Bone marrow (tissue), 2 donors: ENCODE results near the gene GABRA4.
A peak's percentile ranks its signal among the peaks of the same experiment; 100 is the strongest.

Source experiments
- DNase-seq, 2 donors: peaks; one replicate each; lab custom pipeline; 2025; lab: John Stamatoyannopoulos, UW

GABRA4 gene

GRCh38 chr4:46993075-46994006, at the start of gene GABRA4:
GABRA4 (minus strand) TSS chr4:46993581; CDS start chr4:46993424, 157 bp downstream.
- DNase-seq = no peak

GRCh38 chr4:47040828-47041227, 47.4 kb upstream of the GABRA4 start:
- DNase-seq = no peak

GRCh38 chr4:47038263-47038662, 44.9 kb upstream of the GABRA4 start:
- DNase-seq = no peak

- DNase-seq = peak in 1 of 2 donors; percentile 1
Measured at GRCh38 chr4:47032405-47033106, 39.2 kb upstream of the GABRA4 start.

- no peak for DNase-seq
Measured at GRCh38 chr4:47031751-47032404, 38.5 kb upstream of the GABRA4 start.

GRCh38 chr4:47031011-47031678, 37.8 kb upstream of the GABRA4 start, which contains the start of gene GABRB1:
GABRB1 (plus strand) TSS chr4:47031567.
- no peak for DNase-seq

GRCh38 chr4:47017494-47017893, 24.1 kb upstream of the GABRA4 start:
- no peak for DNase-seq

- no peak for DNase-seq
Measured at GRCh38 chr4:47017081-47017480, 23.7 kb upstream of the GABRA4 start.

GRCh38 chr4:47013373-47013772, 20.0 kb upstream of the GABRA4 start:
- no peak for DNase-seq

- DNase-seq = no peak
Measured at GRCh38 chr4:47012676-47013075, 19.3 kb upstream of the GABRA4 start.

GRCh38 chr4:47010912-47011446, 17.6 kb upstream of the GABRA4 start:
- DNase-seq = peak in 1 of 2 donors; percentile 37

GRCh38 chr4:47010347-47010911, 17.0 kb upstream of the GABRA4 start:
- no peak for DNase-seq

- DNase-seq = no peak
Measured at GRCh38 chr4:47002580-47002979, 9.2 kb upstream of the GABRA4 start.

- no peak for DNase-seq
Measured at GRCh38 chr4:47000406-47000805, 7.0 kb upstream of the GABRA4 start.

- DNase-seq = no peak
Measured at GRCh38 chr4:46999566-46999965, 6.2 kb upstream of the GABRA4 start.

GRCh38 chr4:46994007-46994405, 625 bp upstream of the GABRA4 start:
- DNase-seq = no peak

GRCh38 chr4:46992338-46992737, 1.0 kb downstream of the GABRA4 start:
- DNase-seq = no peak

GRCh38 chr4:46986922-46987638, 6.3 kb downstream of the GABRA4 start:
- no peak for DNase-seq

- DNase-seq = no peak
Measured at GRCh38 chr4:46984781-46985180, 8.6 kb downstream of the GABRA4 start.

- no peak for DNase-seq
Measured at GRCh38 chr4:46980851-46981250, 12.5 kb downstream of the GABRA4 start.

- DNase-seq = no peak
Measured at GRCh38 chr4:46979726-46980125, 13.7 kb downstream of the GABRA4 start.
